ENCODE results near the gene HSPG2.
"Not testable (repeated sequence)": the region's sequence is repeated elsewhere in the genome, so short reads cannot be mapped to it uniquely, and the experiment has no call there.

HSPG2 gene

GRCh38 chr1:21909787-21910503 lies 27.2 kb downstream of the HSPG2 start:
- Histone ChIP-seq H3K4me1 (ENCODE audit: insufficient read depth, poor library complexity, severe bottlenecking) (peaks cover 4% of the 10 kb centered on the region), H3K27ac (ENCODE audit: poor library complexity, severe bottlenecking) (no peak overlapping the region), H3K36me3 (ENCODE audit: low read depth) (peaks cover 6% of the 10 kb centered on the region; the same call in 1 of the 2 replicates), H3K27me3 (ENCODE audit: insufficient read depth, poor library complexity, severe bottlenecking) (no peaks in the 10 kb centered on the region), H3K9me3 (ENCODE audit: severe bottlenecking) (peaks cover 2% of the 10 kb centered on the region), H3K4me3 (ENCODE audit: severe bottlenecking) (no peak overlapping the region)
- TF ChIP-seq, protein P1, sequence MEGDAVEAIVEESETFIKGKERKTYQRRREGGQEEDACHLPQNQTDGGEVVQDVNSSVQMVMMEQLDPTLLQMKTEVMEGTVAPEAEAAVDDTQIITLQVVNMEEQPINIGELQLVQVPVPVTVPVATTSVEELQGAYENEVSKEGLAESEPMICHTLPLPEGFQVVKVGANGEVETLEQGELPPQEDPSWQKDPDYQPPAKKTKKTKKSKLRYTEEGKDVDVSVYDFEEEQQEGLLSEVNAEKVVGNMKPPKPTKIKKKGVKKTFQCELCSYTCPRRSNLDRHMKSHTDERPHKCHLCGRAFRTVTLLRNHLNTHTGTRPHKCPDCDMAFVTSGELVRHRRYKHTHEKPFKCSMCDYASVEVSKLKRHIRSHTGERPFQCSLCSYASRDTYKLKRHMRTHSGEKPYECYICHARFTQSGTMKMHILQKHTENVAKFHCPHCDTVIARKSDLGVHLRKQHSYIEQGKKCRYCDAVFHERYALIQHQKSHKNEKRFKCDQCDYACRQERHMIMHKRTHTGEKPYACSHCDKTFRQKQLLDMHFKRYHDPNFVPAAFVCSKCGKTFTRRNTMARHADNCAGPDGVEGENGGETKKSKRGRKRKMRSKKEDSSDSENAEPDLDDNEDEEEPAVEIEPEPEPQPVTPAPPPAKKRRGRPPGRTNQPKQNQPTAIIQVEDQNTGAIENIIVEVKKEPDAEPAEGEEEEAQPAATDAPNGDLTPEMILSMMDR (IDR thresholded peaks at IDR 0.05; ENCODE audit: poor library complexity, severe bottlenecking) = no peak
- ATAC-seq (ENCODE audit: low read depth) = no peak; the same call in 2 of the 3 replicates
- peak; percentile 29 for DNase-seq (ENCODE audit: low spot score)

DNA sequence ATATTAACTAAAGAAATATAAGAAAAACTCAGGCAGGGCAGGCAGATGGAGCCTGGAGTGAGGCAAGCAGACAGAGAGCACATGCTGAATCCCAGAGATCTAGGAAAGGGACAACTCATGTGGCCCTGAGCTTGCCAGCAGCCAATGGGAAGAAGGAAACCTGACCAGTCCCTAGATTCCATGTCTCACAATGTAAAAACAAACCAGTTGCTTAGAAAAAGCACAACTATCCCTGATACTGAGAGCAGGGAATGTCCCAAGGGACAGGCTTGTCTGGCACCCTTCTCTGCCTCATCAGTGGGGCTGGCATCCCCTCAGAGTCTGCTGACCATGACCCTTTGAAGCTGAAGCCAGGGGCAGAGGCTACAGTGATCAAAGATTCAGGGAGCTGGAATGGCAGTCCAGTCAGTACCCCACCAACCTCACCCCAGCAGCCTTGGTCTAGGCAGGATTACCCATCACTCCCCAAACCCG lies 27.8 kb downstream of the HSPG2 start:
- Histone ChIP-seq H3K36me3 (ENCODE audit: low read depth) (peaks cover 6% of the 10 kb centered on the region; the same call in 1 of the 2 replicates), H3K9me3 (ENCODE audit: severe bottlenecking) (peaks cover 2% of the 10 kb centered on the region), H3K27me3 (ENCODE audit: insufficient read depth, poor library complexity, severe bottlenecking) (no peaks in the 10 kb centered on the region), H3K4me3 (ENCODE audit: severe bottlenecking) (no peak overlapping the region), H3K4me1 (ENCODE audit: insufficient read depth, poor library complexity, severe bottlenecking) (peaks cover 9% of the 10 kb centered on the region), H3K27ac (ENCODE audit: poor library complexity, severe bottlenecking) (no peak overlapping the region)
- DNase-seq (ENCODE audit: low spot score) (no peak), ATAC-seq (ENCODE audit: low read depth) (no peak)
- TF ChIP-seq, protein P1 (IDR thresholded peaks at IDR 0.05; ENCODE audit: poor library complexity, severe bottlenecking) = no peak

- H3K4me3 ChIP-seq (ENCODE audit: severe bottlenecking); DNase-seq (ENCODE audit: low spot score); H3K27ac ChIP-seq (ENCODE audit: poor library complexity, severe bottlenecking); ATAC-seq (ENCODE audit: low read depth); H3K36me3 ChIP-seq (ENCODE audit: low read depth); H3K9me3 ChIP-seq (ENCODE audit: severe bottlenecking); H3K4me1 ChIP-seq (ENCODE audit: insufficient read depth, poor library complexity, severe bottlenecking); H3K27me3 ChIP-seq (ENCODE audit: insufficient read depth, poor library complexity, severe bottlenecking): not testable (repeated sequence)
Observed at GRCh38 chr1:21907737-21908534, 29.2 kb downstream of the HSPG2 start.

DNA sequence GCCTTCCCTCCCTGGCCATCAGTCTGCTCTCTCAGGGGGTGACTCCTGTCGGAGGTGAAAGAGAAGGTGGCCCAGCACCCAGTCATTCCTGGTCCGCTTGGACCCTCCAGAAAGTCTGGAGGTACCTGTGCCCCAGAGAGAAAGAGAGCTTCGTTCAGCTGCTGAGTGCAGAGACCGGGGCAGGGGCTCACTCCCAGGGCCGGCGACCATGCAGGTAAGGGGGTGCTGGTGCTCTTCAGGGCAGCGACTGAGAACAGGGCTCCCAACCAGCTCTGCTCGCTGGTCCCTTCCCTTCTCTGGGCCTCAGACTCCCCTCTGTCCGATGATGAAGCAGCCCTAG lies 30.1 kb downstream of the HSPG2 start:
- Histone ChIP-seq H3K4me3 (ENCODE audit: severe bottlenecking) (no peak overlapping the region), H3K27ac (ENCODE audit: poor library complexity, severe bottlenecking) (no peak overlapping the region), H3K27me3 (ENCODE audit: insufficient read depth, poor library complexity, severe bottlenecking) (no peaks in the 10 kb centered on the region), H3K36me3 (ENCODE audit: low read depth) (peaks cover 6% of the 10 kb centered on the region; the same call in 1 of the 2 replicates), H3K9me3 (ENCODE audit: severe bottlenecking) (peaks cover 2% of the 10 kb centered on the region), H3K4me1 (ENCODE audit: insufficient read depth, poor library complexity, severe bottlenecking) (peaks cover 9% of the 10 kb centered on the region)
- TF ChIP-seq, protein P1 (IDR thresholded peaks at IDR 0.05; ENCODE audit: poor library complexity, severe bottlenecking) = no peak
- ATAC-seq (ENCODE audit: low read depth) (no peak), DNase-seq (ENCODE audit: low spot score) (peak; percentile 29)

DNA sequence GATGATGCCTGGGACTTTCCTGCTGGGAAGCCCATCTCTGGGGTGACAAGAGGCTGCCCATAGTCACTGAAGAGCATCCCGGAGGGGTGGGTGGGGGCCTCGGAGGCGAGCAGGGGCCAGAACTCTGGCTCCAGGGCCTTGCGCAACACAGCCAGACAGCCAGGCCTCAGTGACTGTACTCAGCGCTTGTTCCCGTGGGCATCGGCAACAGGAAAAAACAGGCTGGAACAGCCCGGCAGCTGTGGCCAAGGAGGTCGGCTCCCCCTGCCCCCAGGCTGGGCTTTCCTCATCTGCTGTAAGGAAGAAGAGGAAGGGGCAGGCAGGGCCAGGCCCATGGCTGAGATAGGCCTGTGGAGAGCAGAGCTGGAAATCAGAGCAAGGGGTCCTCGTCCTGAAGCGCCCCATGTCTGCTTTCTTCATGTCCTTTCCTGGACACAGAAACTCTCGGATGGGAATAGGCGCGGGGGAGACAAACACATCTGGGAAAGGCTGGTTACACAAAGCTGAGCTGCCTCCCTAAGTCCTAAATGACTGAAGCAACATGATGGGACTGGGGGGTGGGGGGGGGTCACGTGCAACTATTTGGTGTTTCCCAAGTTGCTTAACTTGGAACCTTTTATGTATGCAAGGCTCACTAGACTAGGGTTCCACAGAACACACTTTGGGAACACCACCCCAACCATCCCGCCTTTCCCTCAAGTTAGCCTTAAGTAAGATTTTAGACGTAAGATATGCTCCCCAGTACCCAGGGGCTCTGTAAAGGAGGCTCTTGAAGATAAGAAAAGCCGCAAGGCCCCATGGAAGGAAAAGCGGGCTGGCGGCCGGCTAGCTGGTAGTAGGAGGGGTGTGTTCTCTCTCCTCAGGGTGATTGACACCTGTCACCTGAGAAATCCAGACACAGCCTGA lies 30.7 kb downstream of the HSPG2 start:
- Histone ChIP-seq H3K27ac (ENCODE audit: poor library complexity, severe bottlenecking) (no peak overlapping the region), H3K4me3 (ENCODE audit: severe bottlenecking) (no peak overlapping the region), H3K36me3 (ENCODE audit: low read depth) (peaks cover 6% of the 10 kb centered on the region; the same call in 1 of the 2 replicates), H3K9me3 (ENCODE audit: severe bottlenecking) (peaks cover 2% of the 10 kb centered on the region), H3K27me3 (ENCODE audit: insufficient read depth, poor library complexity, severe bottlenecking) (no peaks in the 10 kb centered on the region), H3K4me1 (ENCODE audit: insufficient read depth, poor library complexity, severe bottlenecking) (peaks cover 9% of the 10 kb centered on the region)
- TF ChIP-seq, protein P1 (IDR thresholded peaks at IDR 0.05; ENCODE audit: poor library complexity, severe bottlenecking) = no peak
- no peak for ATAC-seq (ENCODE audit: low read depth)
- DNase-seq (ENCODE audit: low spot score) = peak; percentile 35
